ENCODE results near the gene MRPL50.

The MRPL50 gene

DNA sequence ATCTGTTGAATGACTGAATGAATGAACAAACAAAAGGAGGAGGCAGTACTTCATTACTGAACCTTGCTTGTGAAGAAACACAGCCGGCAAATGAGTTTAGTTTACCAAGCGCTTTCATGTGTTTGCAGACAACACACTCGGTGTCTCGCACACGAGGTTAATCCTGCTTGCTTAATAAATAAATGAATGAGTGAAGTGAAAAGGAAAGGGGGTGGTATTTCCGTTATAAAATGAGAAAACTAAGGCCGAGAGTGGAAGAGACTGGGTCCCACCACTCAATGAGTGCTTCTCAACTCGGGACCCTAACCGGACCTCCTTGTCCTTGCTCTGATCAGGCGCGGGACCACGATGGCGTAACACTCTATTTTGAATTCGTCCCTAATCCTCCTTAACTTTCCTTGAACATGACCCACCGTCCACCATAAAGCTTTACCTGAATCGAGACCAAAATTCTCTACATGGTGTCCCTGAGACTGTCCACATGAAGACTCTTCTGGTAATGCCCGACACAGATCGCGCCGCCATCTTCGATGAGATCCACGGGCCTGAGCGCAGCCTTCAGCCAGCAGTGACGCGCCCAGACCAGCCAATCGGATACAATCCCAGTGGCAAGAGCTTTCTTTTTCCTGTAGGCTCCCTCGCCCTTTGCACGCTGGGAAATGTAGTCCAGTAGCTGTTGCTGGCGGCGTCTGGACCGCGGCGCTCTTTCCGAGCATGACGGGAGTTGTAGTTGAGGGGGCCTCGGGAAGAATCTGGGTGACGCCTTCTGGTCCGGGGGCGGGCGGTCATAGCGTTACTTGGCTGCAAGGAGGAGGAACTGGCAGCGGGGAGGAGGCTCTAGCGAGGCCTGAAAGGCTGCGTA is at the start of gene MRPL50, which contains the start of gene ZNF189:
TSS of gene MRPL50 (minus strand) at position 551 of the 862 bp plus-strand sequence. CDS start at position 525, 26 bp downstream.
TSS of gene ZNF189 (plus strand) at position 784 of the 862 bp plus-strand sequence. CDS start 306 bp downstream, outside the sequence.
- DNase-seq = peak; percentile 94

DNA sequence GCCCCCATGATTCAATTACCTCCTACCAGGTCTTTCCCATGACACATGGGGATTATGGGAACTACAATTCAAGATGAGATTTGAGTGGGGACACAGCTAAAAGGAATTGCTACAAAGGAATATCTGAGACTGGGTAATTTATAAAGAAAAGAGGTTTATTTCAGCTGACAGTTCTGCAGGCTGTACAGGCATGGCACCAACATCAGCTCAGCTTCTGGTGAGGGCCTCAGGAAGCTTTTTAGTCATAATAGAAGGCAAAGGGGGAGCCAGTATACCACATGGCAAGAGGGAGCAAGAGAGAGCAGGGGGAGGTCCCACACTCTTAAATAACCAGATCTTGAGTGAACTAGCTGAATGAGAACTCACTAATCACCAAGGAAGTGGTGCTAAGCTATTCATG is 48.3 kb upstream of the MRPL50 start:
- DNase-seq = no peak

DNA sequence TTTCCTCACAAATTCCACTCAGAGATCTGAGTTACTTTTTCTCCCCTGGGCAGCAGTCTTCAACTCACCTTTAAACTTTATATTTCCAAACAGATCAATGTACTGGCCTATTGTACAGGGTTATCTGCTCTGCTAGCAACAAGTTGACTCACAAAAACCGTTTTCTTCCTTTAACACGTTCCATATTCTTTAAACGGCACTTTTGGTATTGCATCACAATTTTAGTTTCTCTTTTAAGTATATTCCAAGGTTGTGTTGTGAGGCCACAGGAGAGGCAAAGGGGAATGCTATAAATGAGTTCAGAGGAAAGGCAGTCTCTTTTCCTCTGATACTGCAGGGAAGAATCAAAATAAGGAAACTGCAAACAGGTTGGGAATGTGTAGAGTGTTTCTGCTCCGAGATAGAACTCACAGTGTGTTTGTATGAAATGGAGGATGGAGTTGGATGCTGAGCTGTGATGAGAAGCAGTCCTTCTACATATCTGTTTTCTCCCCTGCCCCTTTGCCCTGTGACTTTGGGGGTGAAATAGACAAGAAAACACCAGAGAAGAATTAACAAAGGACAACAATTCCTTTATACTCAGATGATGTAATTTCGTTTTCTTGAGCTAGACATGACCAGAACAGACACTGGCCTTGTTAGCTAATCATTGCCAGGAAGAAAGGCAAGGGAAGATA is 47.1 kb upstream of the MRPL50 start:
- no peak for DNase-seq

DNA sequence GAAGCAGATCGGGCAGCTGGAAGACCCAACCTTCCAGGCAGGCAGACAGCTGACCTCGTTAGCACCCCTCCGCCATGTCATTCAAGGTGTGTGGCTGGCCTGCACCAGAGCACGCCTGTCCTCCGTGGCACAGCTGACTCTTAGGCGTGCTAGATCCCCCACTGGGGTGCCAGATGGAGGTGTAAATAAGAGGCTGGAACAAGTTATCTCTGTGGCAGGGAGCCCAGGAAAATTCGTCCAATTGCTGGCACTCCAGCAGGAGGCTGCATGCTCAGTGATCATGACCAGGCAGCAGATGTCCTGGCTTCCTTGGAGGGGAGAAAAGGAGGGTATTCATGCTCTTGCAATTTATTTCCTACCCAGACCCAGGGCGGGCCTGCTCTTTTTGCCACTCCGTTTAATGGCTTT is 45.0 kb upstream of the MRPL50 start:
- no peak for DNase-seq

DNA sequence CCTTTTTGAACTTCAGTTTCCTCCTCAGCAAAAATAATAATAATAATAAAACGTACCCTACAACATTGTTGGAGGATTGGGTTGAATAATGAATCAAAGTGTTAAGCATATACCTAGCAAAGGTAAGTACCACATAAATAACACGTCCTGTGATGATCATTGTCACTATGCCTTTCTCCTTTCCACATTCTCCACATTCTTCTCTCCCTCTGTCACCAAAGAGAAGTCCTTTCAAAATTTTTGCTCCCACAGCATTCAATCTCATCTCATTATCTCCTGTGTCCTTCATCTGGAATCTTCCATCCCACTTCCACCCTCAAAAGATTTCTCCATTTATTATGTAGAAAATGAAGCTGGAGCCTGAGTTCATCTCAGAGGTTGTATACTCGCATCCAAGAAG is 44.3 kb upstream of the MRPL50 start:
- DNase-seq = no peak

DNA sequence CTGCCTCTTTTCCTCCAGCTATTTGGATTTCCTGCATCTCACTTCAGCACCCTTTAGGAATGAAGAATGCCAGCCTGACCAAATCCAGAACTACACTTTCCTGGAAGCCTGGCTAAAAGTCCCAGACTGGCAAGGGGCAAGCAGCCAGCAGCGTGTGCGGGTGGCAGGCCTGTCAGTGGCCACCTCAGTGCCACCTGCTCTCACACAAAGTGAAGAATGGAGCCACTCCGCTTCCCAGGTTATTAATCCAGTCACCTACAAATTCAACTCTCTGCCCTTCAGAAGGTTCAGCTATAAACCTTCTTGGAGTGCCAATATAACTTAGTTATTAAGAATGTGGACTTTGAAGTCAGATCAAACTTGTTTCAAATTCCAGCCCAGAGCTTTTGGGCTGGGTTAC is 43.9 kb upstream of the MRPL50 start:
- DNase-seq = no peak

DNA sequence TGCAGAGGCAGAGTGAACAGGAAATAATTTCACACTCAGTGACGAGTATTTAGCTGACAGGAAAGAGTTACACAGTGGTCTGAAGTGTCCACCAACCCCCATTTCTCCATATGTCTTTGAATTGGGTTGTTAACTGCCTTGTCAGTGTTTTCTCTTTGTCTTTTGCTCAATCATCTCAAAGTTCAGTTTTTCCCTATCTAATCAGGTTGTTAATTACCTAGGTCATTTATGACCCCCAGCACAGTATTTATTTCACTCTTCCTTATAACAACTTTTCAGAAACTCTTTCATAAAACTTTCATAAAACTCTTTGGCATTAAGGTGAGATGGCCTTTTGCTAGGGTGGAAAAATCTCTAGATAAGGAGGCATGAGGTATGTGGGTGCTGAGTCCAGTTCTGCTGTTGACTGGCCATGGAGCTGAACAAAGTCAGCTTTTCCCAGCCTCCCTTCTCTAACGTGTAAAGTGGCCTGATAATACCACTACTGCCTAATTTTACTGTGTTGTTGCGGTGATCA is 42.4 kb upstream of the MRPL50 start:
- no peak for DNase-seq

DNA sequence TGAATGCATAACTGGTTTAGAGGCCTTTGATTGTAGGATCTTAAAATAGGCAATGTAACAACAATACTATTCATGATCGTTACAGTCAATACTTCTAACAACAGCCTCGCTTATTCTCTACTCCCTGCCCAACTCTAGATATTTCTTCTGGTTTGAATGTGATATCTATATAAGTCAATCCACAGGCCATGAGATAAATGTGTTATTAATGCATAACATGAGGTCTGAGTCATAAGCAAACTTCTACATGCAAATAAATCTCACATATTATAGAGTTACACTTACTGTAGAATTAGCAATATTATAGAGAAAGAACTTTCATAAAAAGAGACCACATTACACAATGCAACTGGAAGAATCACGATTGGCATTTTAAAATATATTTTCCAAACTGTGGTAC is 40.1 kb upstream of the MRPL50 start:
- DNase-seq = no peak

DNA sequence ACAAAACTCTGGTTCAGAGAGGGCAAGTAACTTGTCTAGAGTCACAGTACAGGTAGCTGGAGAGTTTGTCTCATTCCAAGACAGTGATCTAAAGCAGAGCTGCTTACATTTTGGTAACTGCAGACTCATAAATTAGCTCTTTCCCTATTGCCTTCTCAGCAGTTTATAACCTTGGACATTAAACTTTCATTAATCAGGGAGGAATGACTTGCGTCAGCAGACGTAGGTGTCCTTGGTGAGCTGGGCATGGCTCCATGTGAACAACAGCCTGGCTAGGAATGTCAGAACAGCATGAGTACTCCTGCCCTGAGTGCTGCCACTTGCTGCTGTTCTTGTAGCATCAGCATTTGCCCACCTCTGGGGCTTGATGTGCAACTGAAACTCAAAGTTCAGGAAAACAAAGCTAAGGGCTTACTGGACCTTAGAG is 39.4 kb upstream of the MRPL50 start:
- no peak for DNase-seq

DNA sequence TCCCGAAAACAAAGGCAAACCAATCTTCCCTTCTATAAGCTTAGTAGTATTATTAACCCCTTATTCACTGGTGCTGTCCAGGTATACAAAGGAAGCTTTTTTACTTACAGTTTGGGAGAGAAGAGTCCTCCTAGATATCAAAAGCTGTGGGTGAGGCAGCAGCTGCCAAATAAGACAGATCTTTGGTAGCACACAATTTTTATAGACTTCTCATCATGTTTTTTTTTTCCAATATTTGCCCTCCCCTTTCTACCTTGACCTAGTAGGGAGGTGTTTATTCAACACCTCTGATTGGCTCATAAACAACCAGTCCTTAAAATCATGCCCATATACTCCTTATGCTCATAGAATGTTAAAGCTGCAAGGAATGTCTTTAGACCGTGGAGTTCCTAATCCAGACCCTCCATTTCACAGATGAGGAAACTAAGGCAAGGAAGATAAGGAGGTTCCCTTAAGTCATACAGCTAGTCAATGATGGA is 37.2 kb upstream of the MRPL50 start, which contains the start of gene ALDOB:
TSS of gene ALDOB (minus strand) at position 174 of the 479 bp plus-strand sequence. CDS start 4,887 bp downstream, outside the sequence.
- no peak for DNase-seq

DNA sequence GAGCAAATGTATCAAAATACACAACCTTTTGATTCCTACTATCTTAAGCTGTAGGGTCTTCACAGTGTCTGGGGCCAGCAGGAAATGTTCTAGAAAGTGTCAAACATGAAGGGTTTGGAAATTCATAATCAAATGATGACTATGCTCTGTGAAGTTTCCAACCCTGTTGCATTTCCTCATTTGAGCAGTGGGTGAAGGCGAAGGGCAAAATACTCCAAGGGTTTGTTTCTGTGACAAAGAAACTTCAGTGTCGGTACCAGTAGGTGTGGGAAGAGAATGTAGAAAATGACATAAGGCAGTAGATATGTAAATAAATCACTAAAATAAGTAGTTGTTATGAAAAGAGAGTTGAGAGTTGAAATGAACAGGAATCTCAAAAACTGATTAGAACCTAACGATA is 36.6 kb upstream of the MRPL50 start:
- no peak for DNase-seq

DNA sequence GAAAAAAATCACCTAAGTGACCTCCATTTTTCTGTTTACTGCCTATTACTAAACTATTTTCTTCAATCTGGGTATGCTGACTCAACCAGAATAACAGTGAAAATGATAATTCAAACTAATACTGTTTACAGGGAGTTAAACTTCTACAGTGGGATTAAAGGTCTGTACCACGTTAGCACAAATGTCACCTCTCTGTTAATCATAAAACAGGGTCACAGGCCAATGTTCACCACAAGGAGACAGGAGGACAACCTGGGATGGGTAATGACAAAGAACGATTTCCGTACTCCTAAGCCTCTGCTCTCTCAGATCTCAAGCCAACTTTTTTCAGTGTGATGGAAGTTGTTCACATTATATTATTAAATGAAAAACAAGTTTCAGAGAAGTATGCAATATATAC is 34.8 kb upstream of the MRPL50 start:
- no peak for DNase-seq

DNA sequence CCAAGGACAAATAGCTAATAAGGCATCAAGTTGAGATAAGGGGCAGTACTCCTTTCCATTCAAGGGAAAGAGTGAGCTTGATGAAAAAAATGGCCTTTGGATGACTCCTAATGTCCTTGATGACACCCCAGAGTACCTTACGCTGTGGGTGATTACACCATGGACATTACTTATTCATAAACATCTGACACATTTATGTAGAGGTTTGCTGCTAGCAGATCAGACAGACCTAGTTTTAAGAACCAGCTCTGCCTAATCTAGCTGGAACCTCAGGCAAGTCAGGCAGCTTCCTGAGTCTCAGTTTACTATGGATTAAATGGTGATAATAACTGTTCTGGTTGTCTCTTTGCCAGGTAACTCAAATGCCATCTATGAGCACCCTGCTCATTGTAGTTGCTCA is 34.3 kb upstream of the MRPL50 start:
- DNase-seq = no peak

DNA sequence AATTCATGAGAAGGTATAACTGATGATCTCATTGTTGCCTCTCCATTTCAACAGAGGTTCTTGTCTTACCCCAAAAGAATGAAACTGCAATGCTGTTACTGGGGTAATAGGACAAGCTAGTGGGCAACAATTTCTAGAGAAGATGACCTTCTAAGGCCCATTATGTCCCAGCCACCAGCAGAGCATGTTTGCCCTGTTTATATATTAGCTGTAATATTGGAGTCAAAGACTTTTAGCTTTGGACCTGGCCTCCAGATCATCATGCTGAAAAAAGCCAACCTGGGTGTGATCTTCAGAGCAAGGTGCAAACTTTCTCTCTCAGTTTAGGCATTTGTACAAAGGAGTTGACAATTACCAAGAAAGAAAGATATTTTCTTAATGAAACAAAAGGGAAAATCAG is 33.8 kb upstream of the MRPL50 start:
- no peak for DNase-seq

DNA sequence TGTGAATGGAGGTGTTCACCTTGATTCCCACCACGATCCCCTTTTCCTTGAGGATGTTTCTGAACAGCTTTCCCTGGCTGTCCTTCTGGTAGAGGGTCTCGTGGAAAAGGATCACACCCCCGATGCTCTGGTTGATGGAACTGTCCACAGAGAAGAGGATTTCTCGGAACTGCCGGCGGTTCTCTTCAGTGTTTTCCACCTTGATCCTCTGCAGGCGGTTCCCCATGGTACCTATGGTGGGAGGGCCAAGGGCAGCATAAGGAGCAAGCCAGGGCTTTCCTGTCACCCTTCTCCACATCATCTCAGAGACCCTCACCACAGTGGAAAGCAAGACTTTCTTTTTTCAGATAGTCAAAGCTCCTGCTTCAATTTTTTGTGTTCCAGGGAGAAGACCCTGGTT is 31.3 kb upstream of the MRPL50 start:
- DNase-seq = no peak

DNA sequence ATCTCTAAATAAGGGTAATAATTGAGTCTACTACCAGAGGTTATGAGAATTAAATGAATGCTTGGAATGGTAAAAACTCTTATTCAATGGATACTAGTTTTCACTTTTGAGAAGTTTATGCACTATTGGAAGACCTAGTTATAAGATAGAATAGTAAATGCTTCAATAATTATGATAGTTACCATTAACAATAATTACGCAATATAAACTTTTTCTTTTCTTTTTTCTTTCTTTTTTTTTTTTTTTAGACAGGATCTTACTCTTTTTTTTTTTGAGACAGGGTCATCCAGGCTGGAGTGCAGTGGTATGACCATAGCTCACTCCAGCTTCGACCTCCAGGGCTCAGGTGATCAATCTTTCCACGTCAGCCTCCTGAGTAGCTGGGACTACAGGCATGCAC is 30.5 kb upstream of the MRPL50 start:
- no peak for DNase-seq

DNA sequence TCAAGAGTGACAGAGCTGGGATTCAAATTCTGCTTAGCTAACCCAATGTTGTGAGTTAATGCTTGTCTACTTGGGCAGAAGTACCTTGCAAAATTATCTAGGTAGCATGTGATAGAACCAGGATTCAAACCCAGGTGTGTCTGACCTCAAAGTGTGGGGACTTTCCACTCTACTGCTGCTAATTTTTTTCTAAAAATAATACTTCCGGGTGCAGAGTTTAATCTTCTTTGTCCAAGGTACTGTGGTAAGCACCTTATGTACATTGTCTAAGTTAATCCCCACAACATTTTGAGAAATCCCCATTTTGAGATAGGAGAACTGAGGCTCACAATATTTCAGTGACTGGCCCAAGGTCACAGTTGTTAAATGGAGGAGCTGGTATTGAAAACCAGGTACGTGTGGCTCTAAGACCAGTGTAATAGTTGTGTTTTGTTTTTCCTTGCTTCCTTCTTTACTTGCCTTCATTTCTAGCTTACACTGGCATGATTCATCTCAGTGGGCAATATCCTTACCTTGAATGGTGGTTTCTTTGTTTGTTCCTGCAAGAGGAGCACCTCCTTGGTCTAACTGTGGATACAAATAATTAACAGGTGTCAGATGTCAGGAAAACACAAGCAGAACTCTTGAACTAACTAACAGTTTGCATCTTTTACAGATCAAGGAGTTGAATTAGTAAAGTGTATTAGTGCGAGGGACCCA is 29.7 kb upstream of the MRPL50 start:
- no peak for DNase-seq

DNA sequence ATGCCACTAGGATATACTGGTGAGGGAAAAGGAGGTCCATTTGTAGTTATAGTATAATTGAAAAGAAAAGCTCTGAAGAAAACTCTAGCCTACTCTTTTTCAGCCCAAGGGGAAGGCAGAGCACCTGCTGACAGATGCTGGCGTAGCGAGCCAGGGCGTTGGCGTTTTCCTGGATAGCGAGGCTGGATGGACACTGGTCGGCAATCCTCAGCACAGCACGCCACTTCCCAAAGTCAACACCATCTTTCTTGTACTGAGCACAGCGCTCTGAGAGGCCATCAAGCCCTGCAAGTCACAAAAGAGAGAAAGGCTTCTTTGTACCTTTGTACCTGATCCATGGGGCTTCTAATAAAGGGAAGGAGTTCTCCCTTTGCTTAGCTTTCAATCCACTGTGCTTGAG is 28.9 kb upstream of the MRPL50 start:
- DNase-seq = no peak

DNA sequence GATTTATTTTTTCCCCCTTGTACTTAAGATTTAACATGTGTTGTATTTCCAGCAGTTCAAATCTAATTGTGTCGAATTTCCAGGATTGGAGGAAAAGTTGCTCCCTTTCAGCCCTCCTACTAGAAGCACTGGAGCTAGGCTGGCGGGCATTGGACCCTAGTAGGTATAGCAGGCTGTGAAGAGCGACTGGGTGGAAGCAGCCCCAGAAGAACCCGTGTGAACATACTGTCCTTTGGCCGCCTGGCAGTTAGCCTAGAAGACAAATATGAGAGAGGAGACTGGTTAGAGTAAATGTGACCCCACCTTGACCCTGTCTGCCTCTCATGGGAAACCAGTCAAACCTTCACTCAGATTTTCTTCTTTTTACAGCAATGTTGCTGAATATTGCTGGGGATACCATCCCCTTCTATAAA is 23.2 kb upstream of the MRPL50 start:
- DNase-seq = no peak

DNA sequence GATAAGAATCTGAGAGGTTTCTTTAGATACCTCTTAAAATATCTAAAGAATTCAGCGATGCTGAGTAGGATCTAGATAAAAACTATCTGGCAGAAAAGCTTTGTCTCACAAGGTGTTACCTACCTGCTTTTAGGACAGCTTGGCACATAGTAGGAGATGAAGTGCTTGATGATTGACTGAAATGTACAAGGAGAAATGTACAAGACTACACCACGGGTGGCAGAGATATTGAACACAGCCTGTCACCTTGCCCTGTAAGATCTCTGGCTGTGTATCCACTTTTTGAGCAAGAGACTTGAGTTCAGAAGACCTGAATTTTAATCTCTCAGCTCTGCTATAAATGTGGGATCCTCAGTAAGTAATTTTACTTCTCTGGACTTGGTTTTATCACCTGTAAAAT is 21.4 kb upstream of the MRPL50 start:
- DNase-seq = no peak

DNA sequence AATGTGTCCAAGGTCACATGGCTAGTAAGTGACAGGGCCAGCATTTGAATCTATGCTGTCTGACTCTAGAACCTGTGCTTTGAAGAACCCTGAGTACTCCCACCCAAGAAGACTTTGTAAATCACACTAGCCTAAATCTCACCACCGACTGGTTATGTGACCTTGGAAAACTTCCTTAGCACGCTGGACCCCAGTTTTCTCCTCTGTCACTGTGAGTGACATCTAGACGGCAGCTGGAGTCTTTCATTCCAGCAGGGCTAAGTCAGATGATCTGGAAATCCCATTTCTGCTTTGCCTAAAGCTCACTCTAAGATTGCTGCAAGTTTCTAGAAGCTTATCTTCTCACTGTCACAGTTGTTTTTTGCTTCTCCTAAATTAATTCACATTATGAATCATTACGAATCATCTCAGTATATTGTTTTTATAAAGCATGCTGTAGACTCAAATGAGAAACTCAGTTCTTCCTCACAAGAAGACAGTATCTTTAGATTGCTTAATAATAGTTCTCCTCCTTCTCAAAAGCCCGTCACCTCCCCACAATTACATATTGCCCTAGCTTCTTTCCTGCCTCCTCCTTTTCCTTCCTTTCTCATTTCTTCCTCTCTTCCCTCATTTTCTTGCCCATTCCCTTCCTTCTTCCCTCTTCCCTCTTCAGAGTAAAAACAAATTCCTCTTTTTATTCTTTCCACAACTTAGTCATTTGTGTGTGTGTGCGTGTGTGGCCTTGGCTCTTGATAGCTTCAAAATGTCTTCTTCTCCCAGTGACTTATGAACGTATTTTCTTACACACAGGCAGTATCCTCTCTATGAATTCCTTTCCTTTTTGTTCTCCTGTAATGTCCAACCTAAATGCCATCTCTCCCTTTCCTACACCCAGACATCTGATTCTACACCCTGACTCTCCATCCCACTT is 20.4 kb upstream of the MRPL50 start:
- DNase-seq = no peak

DNA sequence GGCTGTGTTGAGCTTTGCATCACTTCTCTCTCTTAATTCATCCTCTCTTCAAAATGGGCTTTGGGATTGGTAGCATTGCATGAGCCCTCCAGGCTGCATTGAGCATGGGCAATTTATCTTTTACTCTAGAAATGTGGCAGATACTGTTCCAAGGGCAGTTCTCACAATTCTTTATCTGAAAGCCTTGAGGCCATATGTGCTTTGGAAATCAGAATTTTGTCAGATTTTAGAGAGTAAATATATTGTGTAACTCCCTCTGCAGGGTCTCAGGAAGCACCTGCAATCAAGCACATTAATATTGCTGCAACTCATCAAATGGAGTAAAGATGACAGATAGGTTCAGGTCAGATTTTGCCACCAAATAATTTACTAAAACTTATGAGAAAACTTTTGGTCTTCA is 19.6 kb upstream of the MRPL50 start:
- DNase-seq = no peak
